ENCODE data around the gene PSMD2. TPM values are rescaled to one million over a fixed set of nuclear protein-coding genes. Genes with fewer than 3 reads are reported as not detected.

The PSMD2 gene
- total RNA-seq, 1 experiment from 2014 or later: 359 TPM

DNA sequence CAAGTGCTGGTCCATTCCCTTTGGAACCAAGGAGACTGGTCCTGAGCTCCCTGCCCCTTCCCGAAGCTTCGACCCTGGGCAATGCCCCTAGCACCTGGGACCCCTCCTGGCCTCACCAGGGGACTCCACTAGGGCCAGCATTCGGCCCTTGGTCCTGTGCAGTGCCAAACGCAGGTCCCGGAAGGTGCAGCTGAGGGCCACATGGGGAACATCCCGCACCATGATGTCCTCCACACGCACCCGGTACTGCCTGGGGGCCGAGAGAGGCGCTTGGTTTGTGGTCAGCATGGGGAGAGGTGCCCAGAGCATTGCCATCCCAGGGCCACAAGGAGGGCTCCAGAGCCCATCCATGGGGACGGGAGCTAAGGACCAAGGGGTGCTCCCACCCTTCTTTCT, 54.5 kb downstream of the PSMD2 start (continued):
- TF ChIP-seq, protein P1, sequence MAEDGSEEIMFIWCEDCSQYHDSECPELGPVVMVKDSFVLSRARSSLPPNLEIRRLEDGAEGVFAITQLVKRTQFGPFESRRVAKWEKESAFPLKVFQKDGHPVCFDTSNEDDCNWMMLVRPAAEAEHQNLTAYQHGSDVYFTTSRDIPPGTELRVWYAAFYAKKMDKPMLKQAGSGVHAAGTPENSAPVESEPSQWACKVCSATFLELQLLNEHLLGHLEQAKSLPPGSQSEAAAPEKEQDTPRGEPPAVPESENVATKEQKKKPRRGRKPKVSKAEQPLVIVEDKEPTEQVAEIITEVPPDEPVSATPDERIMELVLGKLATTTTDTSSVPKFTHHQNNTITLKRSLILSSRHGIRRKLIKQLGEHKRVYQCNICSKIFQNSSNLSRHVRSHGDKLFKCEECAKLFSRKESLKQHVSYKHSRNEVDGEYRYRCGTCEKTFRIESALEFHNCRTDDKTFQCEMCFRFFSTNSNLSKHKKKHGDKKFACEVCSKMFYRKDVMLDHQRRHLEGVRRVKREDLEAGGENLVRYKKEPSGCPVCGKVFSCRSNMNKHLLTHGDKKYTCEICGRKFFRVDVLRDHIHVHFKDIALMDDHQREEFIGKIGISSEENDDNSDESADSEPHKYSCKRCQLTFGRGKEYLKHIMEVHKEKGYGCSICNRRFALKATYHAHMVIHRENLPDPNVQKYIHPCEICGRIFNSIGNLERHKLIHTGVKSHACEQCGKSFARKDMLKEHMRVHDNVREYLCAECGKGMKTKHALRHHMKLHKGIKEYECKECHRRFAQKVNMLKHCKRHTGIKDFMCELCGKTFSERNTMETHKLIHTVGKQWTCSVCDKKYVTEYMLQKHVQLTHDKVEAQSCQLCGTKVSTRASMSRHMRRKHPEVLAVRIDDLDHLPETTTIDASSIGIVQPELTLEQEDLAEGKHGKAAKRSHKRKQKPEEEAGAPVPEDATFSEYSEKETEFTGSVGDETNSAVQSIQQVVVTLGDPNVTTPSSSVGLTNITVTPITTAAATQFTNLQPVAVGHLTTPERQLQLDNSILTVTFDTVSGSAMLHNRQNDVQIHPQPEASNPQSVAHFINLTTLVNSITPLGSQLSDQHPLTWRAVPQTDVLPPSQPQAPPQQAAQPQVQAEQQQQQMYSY (CRISPR knock-in tag; IDR thresholded peaks at IDR 0.05): no peak
- TF ChIP-seq ATF1 (CRISPR knock-in tag; IDR thresholded peaks at IDR 0.05): no peak
- TF ChIP-seq GABPB1 (CRISPR knock-in tag; IDR thresholded peaks at IDR 0.05): no peak
- no peak for TF ChIP-seq SP1 (CRISPR knock-in tag; conservative IDR thresholded peaks at IDR 0.05)
- TF ChIP-seq TEAD4 (CRISPR knock-in tag; IDR thresholded peaks at IDR 0.05): no peak
- TF ChIP-seq KAT7 (CRISPR knock-in tag; IDR thresholded peaks at IDR 0.05; ENCODE audit: borderline replicate concordance): no peak
- TF ChIP-seq, protein P2, sequence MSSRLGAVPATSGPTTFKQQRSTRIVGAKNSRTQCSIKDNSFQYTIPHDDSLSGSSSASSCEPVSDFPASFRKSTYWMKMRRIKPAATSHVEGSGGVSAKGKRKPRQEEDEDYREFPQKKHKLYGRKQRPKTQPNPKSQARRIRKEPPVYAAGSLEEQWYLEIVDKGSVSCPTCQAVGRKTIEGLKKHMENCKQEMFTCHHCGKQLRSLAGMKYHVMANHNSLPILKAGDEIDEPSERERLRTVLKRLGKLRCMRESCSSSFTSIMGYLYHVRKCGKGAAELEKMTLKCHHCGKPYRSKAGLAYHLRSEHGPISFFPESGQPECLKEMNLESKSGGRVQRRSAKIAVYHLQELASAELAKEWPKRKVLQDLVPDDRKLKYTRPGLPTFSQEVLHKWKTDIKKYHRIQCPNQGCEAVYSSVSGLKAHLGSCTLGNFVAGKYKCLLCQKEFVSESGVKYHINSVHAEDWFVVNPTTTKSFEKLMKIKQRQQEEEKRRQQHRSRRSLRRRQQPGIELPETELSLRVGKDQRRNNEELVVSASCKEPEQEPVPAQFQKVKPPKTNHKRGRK (CRISPR knock-in tag; IDR thresholded peaks at IDR 0.05; ENCODE audit: borderline replicate concordance): no peak
- no peak for TF ChIP-seq GRHL2 (CRISPR knock-in tag; IDR thresholded peaks at IDR 0.05; ENCODE audit: insufficient replicate concordance, severe bottlenecking)
- TF ChIP-seq ZNF671 (CRISPR knock-in tag; IDR thresholded peaks at IDR 0.05): no peak

DNA sequence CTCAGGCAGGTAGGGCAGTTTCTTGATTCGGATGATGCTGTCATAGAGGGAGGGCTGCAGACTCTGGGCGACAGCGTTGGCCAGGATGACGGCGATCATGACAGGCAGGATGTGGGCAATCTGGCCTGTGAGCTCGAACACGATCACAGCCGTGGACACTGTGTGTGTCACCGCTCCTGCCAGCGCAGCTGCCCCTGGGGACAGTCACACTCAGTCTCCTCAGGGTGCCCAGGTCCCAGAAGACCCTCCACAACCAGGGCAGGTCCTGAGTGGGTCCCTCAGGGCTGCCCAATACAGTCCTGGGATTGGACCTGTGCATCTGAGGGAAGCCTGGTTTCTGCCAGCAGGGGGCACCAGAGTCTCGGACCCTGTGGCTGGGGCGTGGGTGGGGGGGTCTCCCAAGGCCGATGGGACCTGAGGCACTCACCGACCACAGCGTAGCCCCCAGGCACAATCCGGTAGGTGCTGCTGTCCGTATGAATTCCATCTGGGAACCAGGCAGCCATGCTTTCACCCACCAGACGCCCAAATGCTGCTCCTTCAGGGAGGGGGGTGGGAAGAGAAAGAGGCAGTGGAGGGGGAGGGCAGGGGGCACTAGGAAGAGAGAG, 55.2 kb downstream of the PSMD2 start:
- ChIA-PET CTCF (interaction anchor here (0.7 to 2.6 kb wide), 12 partner anchors 9 to 207 kb away, joined by 3 to 18 read pairs (median 4); partner anchors contain the start of gene EPHB3), POLR2A (no interaction called here)
- H3K9me3 Mint-ChIP-seq: no peaks in the 10 kb centered on the region
- TF ChIP-seq ZNF232 (CRISPR knock-in tag; IDR thresholded peaks at IDR 0.05) (no peak), NFYB (CRISPR knock-in tag; conservative IDR thresholded peaks at IDR 0.05; ENCODE audit: low read depth) (0 out of 2 replicates have a peak, but pooled peaks have one; percentile 11), ELF4 (CRISPR knock-in tag; IDR thresholded peaks at IDR 0.05; ENCODE audit: low read depth) (no peak), NR1H2 (CRISPR knock-in tag; IDR thresholded peaks at IDR 0.05) (no peak), SMAD3 (CRISPR knock-in tag; IDR thresholded peaks at IDR 0.05; ENCODE audit: borderline replicate concordance) (no peak), ZNF263 (CRISPR knock-in tag; IDR thresholded peaks at IDR 0.05; ENCODE audit: low read depth) (no peak), MXD4 (CRISPR knock-in tag; IDR thresholded peaks at IDR 0.05; ENCODE audit: borderline replicate concordance) (no peak), JUN (CRISPR knock-in tag; IDR thresholded peaks at IDR 0.05) (no peak), ZBTB21 (CRISPR knock-in tag; IDR thresholded peaks at IDR 0.05; ENCODE audit: borderline replicate concordance) (no peak), TEAD4 (CRISPR knock-in tag; IDR thresholded peaks at IDR 0.05) (no peak), ESRRA (CRISPR knock-in tag; IDR thresholded peaks at IDR 0.05; ENCODE audit: borderline replicate concordance) (no peak)
- TF ChIP-seq, protein P3, sequence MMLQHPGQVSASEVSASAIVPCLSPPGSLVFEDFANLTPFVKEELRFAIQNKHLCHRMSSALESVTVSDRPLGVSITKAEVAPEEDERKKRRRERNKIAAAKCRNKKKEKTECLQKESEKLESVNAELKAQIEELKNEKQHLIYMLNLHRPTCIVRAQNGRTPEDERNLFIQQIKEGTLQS (CRISPR knock-in tag; conservative IDR thresholded peaks at IDR 0.05): 0 out of 2 replicates have a peak, but pooled peaks have one; percentile 46
- TF ChIP-seq, protein P4, sequence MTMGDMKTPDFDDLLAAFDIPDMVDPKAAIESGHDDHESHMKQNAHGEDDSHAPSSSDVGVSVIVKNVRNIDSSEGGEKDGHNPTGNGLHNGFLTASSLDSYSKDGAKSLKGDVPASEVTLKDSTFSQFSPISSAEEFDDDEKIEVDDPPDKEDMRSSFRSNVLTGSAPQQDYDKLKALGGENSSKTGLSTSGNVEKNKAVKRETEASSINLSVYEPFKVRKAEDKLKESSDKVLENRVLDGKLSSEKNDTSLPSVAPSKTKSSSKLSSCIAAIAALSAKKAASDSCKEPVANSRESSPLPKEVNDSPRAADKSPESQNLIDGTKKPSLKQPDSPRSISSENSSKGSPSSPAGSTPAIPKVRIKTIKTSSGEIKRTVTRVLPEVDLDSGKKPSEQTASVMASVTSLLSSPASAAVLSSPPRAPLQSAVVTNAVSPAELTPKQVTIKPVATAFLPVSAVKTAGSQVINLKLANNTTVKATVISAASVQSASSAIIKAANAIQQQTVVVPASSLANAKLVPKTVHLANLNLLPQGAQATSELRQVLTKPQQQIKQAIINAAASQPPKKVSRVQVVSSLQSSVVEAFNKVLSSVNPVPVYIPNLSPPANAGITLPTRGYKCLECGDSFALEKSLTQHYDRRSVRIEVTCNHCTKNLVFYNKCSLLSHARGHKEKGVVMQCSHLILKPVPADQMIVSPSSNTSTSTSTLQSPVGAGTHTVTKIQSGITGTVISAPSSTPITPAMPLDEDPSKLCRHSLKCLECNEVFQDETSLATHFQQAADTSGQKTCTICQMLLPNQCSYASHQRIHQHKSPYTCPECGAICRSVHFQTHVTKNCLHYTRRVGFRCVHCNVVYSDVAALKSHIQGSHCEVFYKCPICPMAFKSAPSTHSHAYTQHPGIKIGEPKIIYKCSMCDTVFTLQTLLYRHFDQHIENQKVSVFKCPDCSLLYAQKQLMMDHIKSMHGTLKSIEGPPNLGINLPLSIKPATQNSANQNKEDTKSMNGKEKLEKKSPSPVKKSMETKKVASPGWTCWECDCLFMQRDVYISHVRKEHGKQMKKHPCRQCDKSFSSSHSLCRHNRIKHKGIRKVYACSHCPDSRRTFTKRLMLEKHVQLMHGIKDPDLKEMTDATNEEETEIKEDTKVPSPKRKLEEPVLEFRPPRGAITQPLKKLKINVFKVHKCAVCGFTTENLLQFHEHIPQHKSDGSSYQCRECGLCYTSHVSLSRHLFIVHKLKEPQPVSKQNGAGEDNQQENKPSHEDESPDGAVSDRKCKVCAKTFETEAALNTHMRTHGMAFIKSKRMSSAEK (CRISPR knock-in tag; IDR thresholded peaks at IDR 0.05; ENCODE audit: borderline replicate concordance): no peak
- TF ChIP-seq, protein P5, sequence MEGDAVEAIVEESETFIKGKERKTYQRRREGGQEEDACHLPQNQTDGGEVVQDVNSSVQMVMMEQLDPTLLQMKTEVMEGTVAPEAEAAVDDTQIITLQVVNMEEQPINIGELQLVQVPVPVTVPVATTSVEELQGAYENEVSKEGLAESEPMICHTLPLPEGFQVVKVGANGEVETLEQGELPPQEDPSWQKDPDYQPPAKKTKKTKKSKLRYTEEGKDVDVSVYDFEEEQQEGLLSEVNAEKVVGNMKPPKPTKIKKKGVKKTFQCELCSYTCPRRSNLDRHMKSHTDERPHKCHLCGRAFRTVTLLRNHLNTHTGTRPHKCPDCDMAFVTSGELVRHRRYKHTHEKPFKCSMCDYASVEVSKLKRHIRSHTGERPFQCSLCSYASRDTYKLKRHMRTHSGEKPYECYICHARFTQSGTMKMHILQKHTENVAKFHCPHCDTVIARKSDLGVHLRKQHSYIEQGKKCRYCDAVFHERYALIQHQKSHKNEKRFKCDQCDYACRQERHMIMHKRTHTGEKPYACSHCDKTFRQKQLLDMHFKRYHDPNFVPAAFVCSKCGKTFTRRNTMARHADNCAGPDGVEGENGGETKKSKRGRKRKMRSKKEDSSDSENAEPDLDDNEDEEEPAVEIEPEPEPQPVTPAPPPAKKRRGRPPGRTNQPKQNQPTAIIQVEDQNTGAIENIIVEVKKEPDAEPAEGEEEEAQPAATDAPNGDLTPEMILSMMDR (IDR thresholded peaks at IDR 0.05): peak; percentile 67
- TF ChIP-seq, protein P6, sequence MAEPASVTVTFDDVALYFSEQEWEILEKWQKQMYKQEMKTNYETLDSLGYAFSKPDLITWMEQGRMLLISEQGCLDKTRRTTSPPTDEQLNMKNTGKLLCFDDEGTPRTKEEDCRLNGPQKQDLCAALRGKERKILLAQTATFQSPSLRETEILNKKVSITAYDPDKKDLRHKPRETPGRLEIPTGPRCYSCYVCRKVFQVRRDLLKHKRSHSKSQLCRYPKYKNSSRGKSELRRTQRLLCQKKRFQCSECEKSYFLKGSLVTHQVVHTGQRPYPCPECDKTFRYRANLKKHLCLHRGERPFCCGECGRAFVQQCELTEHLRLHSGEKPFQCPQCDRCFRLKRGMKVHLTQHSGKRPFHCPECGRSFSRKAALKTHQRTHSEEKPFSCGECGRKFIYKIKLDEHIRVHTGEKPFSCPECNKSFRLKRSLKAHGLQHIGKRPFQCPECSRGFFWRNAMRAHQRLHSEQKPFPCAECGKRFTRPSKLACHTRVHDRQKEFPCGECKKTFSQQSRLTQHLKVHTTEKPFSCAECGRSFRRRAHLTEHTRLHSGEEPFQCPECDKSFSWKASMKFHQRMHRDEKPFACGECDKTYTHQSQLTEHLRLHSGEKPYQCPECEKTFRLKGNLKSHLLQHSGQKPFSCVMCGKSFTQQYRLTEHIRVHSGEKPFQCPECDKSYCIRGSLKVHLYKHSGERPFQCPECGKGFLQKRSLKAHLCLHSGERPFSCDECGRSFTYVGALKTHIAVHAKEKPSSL (CRISPR knock-in tag; conservative IDR thresholded peaks at IDR 0.05): no peak

More for the DNA sequence above, 55.2 kb downstream of the PSMD2 start:
- H3K4me1 Mint-ChIP-seq: peaks cover 12% of the 10 kb centered on the region
- ATAC-seq (peak; percentile 72), DNase-seq (ENCODE audit: low spot score) (peak; percentile 74)
- no peak overlapping the region for H3K27ac Mint-ChIP-seq
- H3K27me3 Mint-ChIP-seq (ENCODE audit: low read depth): no peaks in the 10 kb centered on the region
- H3K36me3 Mint-ChIP-seq: peaks cover 17% of the 10 kb centered on the region
- H3K4me3 Mint-ChIP-seq: no peak overlapping the region

Data from WTC11 (cell line).